ENCODE measurements around the gene CLPSL2.
"Not testable (repeated sequence)": the region's sequence is repeated elsewhere in the genome, so short reads cannot be mapped to it uniquely, and the experiment has no call there.

CLPSL2 gene

DNA sequence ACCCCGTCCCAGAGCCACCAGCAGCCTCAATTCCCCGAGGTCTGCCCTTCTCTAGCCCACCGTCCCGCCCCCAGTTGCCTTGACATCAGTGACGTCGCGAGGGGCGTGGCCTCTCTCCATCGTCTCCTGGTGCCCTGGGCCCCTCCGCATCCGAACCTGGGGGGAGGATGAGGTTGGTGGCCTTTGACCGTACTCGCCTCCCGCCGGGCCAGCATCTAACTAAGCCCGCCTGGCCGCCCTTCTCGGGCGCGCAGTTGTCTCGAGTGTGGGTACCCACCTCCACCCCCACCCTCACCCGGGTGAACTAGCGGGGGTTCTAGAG, 45.0 kb upstream of the CLPSL2 start:
- H3K9me2 ChIP-seq (replicated peaks; ENCODE audit: insufficient read depth, low read length): no peaks in the 10 kb centered on the region
- no peaks in the 10 kb centered on the region for H3K9me3 ChIP-seq (replicated peaks; ENCODE audit: insufficient read depth, low read length)
- DNase-seq: peak; percentile 84

DNA sequence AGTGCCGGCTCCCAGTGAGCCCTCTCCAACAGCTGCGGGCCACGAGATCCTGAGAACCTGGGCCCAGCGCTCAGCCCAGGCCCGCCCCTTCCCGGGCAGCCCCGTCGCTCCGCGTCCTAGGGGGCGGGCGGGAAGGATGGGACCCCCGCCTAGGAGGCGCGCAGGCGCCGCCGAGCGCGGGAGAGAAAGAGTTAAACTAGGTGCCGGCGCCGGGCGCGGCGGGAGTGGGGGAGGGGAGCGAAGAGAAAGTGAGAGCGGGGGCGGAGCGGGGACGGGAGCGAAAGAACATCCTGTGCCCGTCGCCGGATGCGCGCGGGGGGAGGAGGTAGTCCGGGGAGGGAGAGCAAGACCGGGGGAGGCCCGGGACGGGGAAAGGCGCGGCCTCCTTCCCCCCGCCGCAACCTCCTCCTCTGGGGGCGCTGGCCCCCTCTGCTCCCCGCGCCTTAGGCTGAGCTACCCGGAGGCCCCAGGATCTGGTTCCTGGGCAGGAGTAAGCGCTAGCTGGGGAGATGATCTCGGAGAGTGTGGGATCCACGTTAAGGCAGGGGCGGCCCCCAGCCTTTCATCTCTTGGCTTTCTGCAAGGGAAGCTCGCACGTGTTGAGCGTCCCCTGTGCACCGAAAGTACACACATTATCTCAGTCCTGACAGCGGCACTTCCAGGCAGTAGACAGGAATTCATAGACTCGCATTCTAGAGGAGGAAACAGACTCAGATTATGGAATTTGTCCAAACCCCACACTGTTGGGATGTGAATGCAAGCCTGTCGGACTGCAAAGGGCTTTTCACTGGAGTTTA, 44.5 kb upstream of the CLPSL2 start:
- H3K4me1 ChIP-seq (ENCODE audit: low read length): peaks cover 31% of the 10 kb centered on the region
- H3K27me3 ChIP-seq (replicated peaks; ENCODE audit: insufficient read depth, low read length): no peaks in the 10 kb centered on the region
- no peaks in the 10 kb centered on the region for H3K79me2 ChIP-seq (ENCODE audit: low read length)
- H3F3A ChIP-seq (ENCODE audit: insufficient read depth, low read length): peaks cover 35% of the 10 kb centered on the region
- peak overlapping the region; percentile 94 for H2AFZ ChIP-seq (ENCODE audit: low read length)
- H3K9me2 ChIP-seq (replicated peaks; ENCODE audit: insufficient read depth, low read length): no peaks in the 10 kb centered on the region
- H4K20me1 ChIP-seq (ENCODE audit: insufficient read depth, low read length): no peaks in the 10 kb centered on the region
- H3K9me3 ChIP-seq (replicated peaks; ENCODE audit: insufficient read depth, low read length): no peaks in the 10 kb centered on the region
- H3K4me3 ChIP-seq (ENCODE audit: low read length): peak overlapping the region; percentile 96
- H3K9ac ChIP-seq (ENCODE audit: low read length): peak overlapping the region; percentile 81
- peak; percentile 88 for DNase-seq
- peak overlapping the region; percentile 85 for H3K4me2 ChIP-seq (ENCODE audit: low read depth, low read length)
- TF ChIP-seq, protein P1, sequence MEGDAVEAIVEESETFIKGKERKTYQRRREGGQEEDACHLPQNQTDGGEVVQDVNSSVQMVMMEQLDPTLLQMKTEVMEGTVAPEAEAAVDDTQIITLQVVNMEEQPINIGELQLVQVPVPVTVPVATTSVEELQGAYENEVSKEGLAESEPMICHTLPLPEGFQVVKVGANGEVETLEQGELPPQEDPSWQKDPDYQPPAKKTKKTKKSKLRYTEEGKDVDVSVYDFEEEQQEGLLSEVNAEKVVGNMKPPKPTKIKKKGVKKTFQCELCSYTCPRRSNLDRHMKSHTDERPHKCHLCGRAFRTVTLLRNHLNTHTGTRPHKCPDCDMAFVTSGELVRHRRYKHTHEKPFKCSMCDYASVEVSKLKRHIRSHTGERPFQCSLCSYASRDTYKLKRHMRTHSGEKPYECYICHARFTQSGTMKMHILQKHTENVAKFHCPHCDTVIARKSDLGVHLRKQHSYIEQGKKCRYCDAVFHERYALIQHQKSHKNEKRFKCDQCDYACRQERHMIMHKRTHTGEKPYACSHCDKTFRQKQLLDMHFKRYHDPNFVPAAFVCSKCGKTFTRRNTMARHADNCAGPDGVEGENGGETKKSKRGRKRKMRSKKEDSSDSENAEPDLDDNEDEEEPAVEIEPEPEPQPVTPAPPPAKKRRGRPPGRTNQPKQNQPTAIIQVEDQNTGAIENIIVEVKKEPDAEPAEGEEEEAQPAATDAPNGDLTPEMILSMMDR (IDR thresholded peaks at IDR 0.05; ENCODE audit: low read length): peak; percentile 10; the same call in 1 of the 2 replicates
- TF ChIP-seq EZH2phosphoT487 (IDR thresholded peaks at IDR 0.05; ENCODE audit: low read length): no peak
- H3K27ac ChIP-seq (ENCODE audit: low read length): peak overlapping the region; percentile 79
- H3K36me3 ChIP-seq (replicated peaks; ENCODE audit: insufficient read depth, low read length): no peaks in the 10 kb centered on the region

More for the DNA sequence above, 45.0 kb upstream of the CLPSL2 start:
- Histone ChIP-seq H4K20me1 (ENCODE audit: insufficient read depth, low read length) (no peaks in the 10 kb centered on the region), H3K36me3 (replicated peaks; ENCODE audit: insufficient read depth, low read length) (no peaks in the 10 kb centered on the region), H3K4me3 (ENCODE audit: low read length) (peak overlapping the region; percentile 96), H3K4me1 (ENCODE audit: low read length) (peaks cover 34% of the 10 kb centered on the region), H3K27me3 (replicated peaks; ENCODE audit: insufficient read depth, low read length) (no peaks in the 10 kb centered on the region), H3K4me2 (ENCODE audit: low read depth, low read length) (peak overlapping the region; percentile 85), H2AFZ (ENCODE audit: low read length) (peak overlapping the region; percentile 94), H3K27ac (ENCODE audit: low read length) (peak overlapping the region; percentile 79), H3K9ac (ENCODE audit: low read length) (peak overlapping the region; percentile 81), H3K79me2 (ENCODE audit: low read length) (no peaks in the 10 kb centered on the region), H3F3A (ENCODE audit: insufficient read depth, low read length) (peaks cover 35% of the 10 kb centered on the region)
- TF ChIP-seq EZH2 (optimal IDR thresholded peaks at IDR 0.05; ENCODE audit: low read depth, low read length): no peak
- TF ChIP-seq, protein P1 (IDR thresholded peaks at IDR 0.05; ENCODE audit: low read length): no peak
- TF ChIP-seq EZH2phosphoT487 (IDR thresholded peaks at IDR 0.05; ENCODE audit: low read length): no peak

DNA sequence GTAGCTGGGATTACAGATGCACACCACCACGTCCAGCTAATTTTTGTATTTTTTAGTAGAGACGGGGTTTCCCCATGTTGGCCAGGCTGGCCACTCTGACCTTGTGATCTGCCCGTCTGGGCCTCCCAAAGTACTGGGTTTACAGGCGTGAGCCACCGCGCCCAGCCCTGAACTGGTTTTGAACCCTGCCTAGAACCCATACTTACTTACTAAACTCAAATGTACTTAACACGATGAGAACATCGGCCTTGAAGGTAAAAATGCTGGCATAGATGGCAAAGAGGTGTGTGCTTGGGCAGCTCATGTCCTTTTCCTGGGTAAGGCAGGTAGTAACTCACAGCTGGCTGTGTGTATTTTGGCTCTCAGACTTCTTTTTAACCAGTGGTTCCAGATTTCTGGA, 42.8 kb upstream of the CLPSL2 start:
- TF ChIP-seq EZH2 (optimal IDR thresholded peaks at IDR 0.05; ENCODE audit: low read depth, low read length) (no peak), EZH2phosphoT487 (IDR thresholded peaks at IDR 0.05; ENCODE audit: low read length) (no peak)
- TF ChIP-seq, protein P1 (IDR thresholded peaks at IDR 0.05; ENCODE audit: low read length): no peak
- DNase-seq: no peak
- Histone ChIP-seq H3K9ac (ENCODE audit: low read length) (no peak overlapping the region), H4K20me1 (ENCODE audit: insufficient read depth, low read length) (no peaks in the 10 kb centered on the region), H3K79me2 (ENCODE audit: low read length) (no peaks in the 10 kb centered on the region), H3K27me3 (replicated peaks; ENCODE audit: insufficient read depth, low read length) (no peaks in the 10 kb centered on the region), H3K9me3 (replicated peaks; ENCODE audit: insufficient read depth, low read length) (no peaks in the 10 kb centered on the region), H3K27ac (ENCODE audit: low read length) (no peak overlapping the region), H2AFZ (ENCODE audit: low read length) (no peak overlapping the region), H3K9me2 (replicated peaks; ENCODE audit: insufficient read depth, low read length) (no peaks in the 10 kb centered on the region), H3K36me3 (replicated peaks; ENCODE audit: insufficient read depth, low read length) (no peaks in the 10 kb centered on the region), H3K4me1 (ENCODE audit: low read length) (peaks cover 20% of the 10 kb centered on the region), H3K4me3 (ENCODE audit: low read length) (no peak overlapping the region), H3F3A (ENCODE audit: insufficient read depth, low read length) (peaks cover 32% of the 10 kb centered on the region), H3K4me2 (ENCODE audit: low read depth, low read length) (no peak overlapping the region)

DNA sequence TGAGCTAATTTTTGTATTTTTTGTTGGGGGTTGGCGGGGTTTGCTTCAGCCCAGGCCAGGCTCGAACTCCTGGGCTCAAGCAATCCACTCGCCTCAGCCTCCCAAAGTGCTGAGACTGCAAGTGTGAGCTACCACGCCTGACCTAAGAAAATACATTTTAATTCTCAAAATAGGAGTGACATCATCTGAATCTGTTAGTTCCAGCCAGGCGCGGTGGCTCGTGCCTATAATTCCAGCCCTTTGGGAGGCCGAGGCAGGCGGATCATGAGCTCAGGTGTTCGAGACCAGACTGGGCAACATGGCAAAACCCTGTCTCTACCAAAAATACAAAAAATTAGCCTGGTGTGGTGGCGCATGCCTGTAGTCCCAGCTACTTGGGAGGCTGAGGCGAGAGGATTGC, 42.1 kb upstream of the CLPSL2 start:
- H3K9me2 ChIP-seq (replicated peaks; ENCODE audit: insufficient read depth, low read length): not testable (repeated sequence)

More for the DNA sequence above, 42.1 kb upstream of the CLPSL2 start:
- not testable (repeated sequence) for H3K27ac ChIP-seq (ENCODE audit: low read length); H2AFZ ChIP-seq (ENCODE audit: low read length); H4K20me1 ChIP-seq (ENCODE audit: insufficient read depth, low read length); DNase-seq; H3K4me2 ChIP-seq (ENCODE audit: low read depth, low read length); H3K79me2 ChIP-seq (ENCODE audit: low read length); H3K27me3 ChIP-seq (replicated peaks; ENCODE audit: insufficient read depth, low read length); H3K4me3 ChIP-seq (ENCODE audit: low read length); H3K9me3 ChIP-seq (replicated peaks; ENCODE audit: insufficient read depth, low read length); H3K36me3 ChIP-seq (replicated peaks; ENCODE audit: insufficient read depth, low read length); H3K9ac ChIP-seq (ENCODE audit: low read length)
- Histone ChIP-seq H3F3A (ENCODE audit: insufficient read depth, low read length) (peaks cover 27% of the 10 kb centered on the region), H3K4me1 (ENCODE audit: low read length) (peaks cover 14% of the 10 kb centered on the region)

Data from MM.1S (cell line).